ENCODE measurements around the gene CCL13.

- TF ChIP-seq POLR2A (IDR thresholded peaks at IDR 0.05; ENCODE audit: low read length) (no peak), GATA1 (IDR thresholded peaks at IDR 0.05; ENCODE audit: low read depth, low read length) (no peak)
Observed at GRCh38 chr17:34308371-34308770, 47.9 kb upstream of the CCL13 start.
